Measurements from ENCODE around the gene CDC25B. TPM values are rescaled to one million over a fixed set of nuclear protein-coding genes. Genes with fewer than 3 reads are reported as not detected.
A peak's percentile ranks its signal among the peaks of the same experiment; 100 is the strongest.

Gene CDC25B
- total and polyA plus RNA-seq, 2 of the 8 experiments (the other 6 are each of a cell fraction or from before 2014, with no cell fraction given): 21.7 to 31.2 TPM

GRCh38 chr20:3781153-3781910 is 14.8 kb upstream of the CDC25B start, which contains the start of gene SPEF1:
Gene SPEF1, minus strand, starts transcription at chr20:3781448. Its CDS starts 161 bp downstream, at chr20:3781287.
- no peak within 1 kb of the TSS for H4K5ac ChIP-seq (ENCODE audit: insufficient read length, low read depth, low read length)
- no peak within 1 kb of the TSS for H4K8ac ChIP-seq (ENCODE audit: extremely low read depth, insufficient read depth, low read length)
- no peak within 1 kb of the TSS for H3K18ac ChIP-seq (ENCODE audit: extremely low read depth, low read length)
- H3K27ac ChIP-seq (ENCODE audit: low read depth, low read length): no peak within 1 kb of the TSS
- no peak within 1 kb of the TSS for H2BK20ac ChIP-seq (ENCODE audit: low read length)
- no peak within 1 kb of the TSS for H3K56ac ChIP-seq (replicated peaks; ENCODE audit: insufficient read length, low read depth, low read length)
- 23% methylated on average over 24 of the region's 28 CpGs; no CpG with 5 or more reads in 1 of the 2 experiments for WGBS, 2 experiments (ENCODE audit: extremely low coverage in 1 of 2, insufficient coverage in 1 of 2, insufficient read length in 1 of 2, insufficient replicate concordance in 2 of 2, low coverage in 1 of 2, low lambda C conversion rate in 2 of 2, missing lambda C conversion rate in 1 of 2)
- no peak within 1 kb of the TSS for H2BK120ac ChIP-seq (replicated peaks; ENCODE audit: low read depth, low read length)
- no peak within 1 kb of the TSS for H2AK5ac ChIP-seq (ENCODE audit: low read depth, low read length)
- H3K27me3 ChIP-seq (replicated peaks in 1 of 4; ENCODE audit: control insufficient read depth in 3 of 4, extremely low read depth in 1 of 4, insufficient read depth in 3 of 4, low read length in 3 of 4): peaks cover 0 to 30% (median 26%) of the 10 kb centered on the region in 4 experiments; a peak in 6 of 7 replicates
- H3K9me3 ChIP-seq (ENCODE audit: insufficient read depth in 2 of 2, low read depth in 1 of 2, low read length in 1 of 2): no peaks in the 10 kb centered on the region
- no peak within 1 kb of the TSS for H3K4ac ChIP-seq (replicated peaks; ENCODE audit: insufficient read length, low read depth, low read length)
- peaks cover 0 to 23% (median 15%) of the 10 kb centered on the region in 4 experiments; a peak in 6 of 7 replicates for H3K4me1 ChIP-seq (replicated peaks in 1 of 4; ENCODE audit: control insufficient read depth in 3 of 4, insufficient read depth in 4 of 4, low read length in 3 of 4)
- POLR2A ChIA-PET (ENCODE audit: partially characterized antibody): interaction anchor here (0.7 to 1.8 kb wide), 6 partner anchors 15 to 48 kb away, joined by 3 to 7 read pairs (median 4); partner anchors contain the start of genes AP5S1 and CDC25B
- peaks cover 0 to 5% (median 0%) of the 10 kb centered on the region in 4 experiments; a peak in 2 of 8 replicates for H3K36me3 ChIP-seq (ENCODE audit: control insufficient read depth in 2 of 4, insufficient read depth in 4 of 4, low read length in 3 of 4)
- CTCF ChIA-PET (ENCODE audit: partially characterized antibody): interaction anchor here (0.6 to 9.5 kb wide), 16 partner anchors 10 to 303 kb away, joined by 3 to 128 read pairs (median 4); partner anchors contain the start of genes AP5S1 and HSPA12B
- H2BK12ac ChIP-seq (ENCODE audit: low read depth, low read length): no peak within 1 kb of the TSS
- no peak within 1 kb of the TSS for H2AFZ ChIP-seq (ENCODE audit: low read length)
- no peak within 1 kb of the TSS for H2BK5ac ChIP-seq (ENCODE audit: low read depth, low read length)
- H3K79me1 ChIP-seq (ENCODE audit: low read depth, low read length): peaks cover 11% of the 10 kb centered on the region
- no peak within 1 kb of the TSS for H3K23ac ChIP-seq (ENCODE audit: insufficient read length)
- H3K9ac ChIP-seq (replicated peaks in 1 of 4; ENCODE audit: extremely low read depth in 1 of 4, low read depth in 3 of 4, low read length in 3 of 4): no peak within 1 kb of the TSS
- H4K20me1 ChIP-seq (replicated peaks in 1 of 2; ENCODE audit: control insufficient read depth in 1 of 2, insufficient read depth in 2 of 2, low read length in 2 of 2): peaks cover 7 to 11% of the 10 kb centered on the region in 2 experiments
- H2BK15ac ChIP-seq (ENCODE audit: low read length): 0 out of 2 replicates have a peak within 1 kb of the TSS, but pooled peaks have one; percentile 81
- peak; percentile 99 for FAIRE-seq
- peak within 1 kb of the TSS; percentile 54 to 92 for H3K4me2 ChIP-seq (ENCODE audit: insufficient read depth in 1 of 2, low read depth in 2 of 2, low read length in 2 of 2)
- no peak within 1 kb of the TSS for H3K14ac ChIP-seq (ENCODE audit: insufficient read length)
- peaks cover 0 to 10% of the 10 kb centered on the region in 2 experiments; a peak in 1 of 4 replicates for H3K79me2 ChIP-seq (ENCODE audit: control insufficient read depth in 1 of 2, insufficient read depth in 2 of 2, low read length in 2 of 2)
- no peak within 1 kb of the TSS for H4K91ac ChIP-seq (replicated peaks; ENCODE audit: insufficient read length, low read length)
- DNase-seq (ENCODE audit: low read depth in 1 of 2, low spot score in 2 of 2): peak; percentile 81 to 84
- peaks cover 20% of the 10 kb centered on the region; the same call in 1 of the 2 replicates for H3K23me2 ChIP-seq (ENCODE audit: low read depth, low read length)
- H3K4me3 ChIP-seq (ENCODE audit: extremely low read depth in 1 of 4, insufficient read depth in 2 of 4, low read depth in 3 of 4, low read length in 4 of 4): peak within 1 kb of the TSS; percentile 6 to 53 (median 43); a peak in 7 of 8 replicates
- TF ChIP-seq SRF (IDR thresholded peaks at IDR 0.05; ENCODE audit: low read depth, low read length) (no peak), MAX (IDR thresholded peaks at IDR 0.05) (peak; percentile 25; the same call in 1 of the 2 replicates), CEBPB (IDR thresholded peaks at IDR 0.05; ENCODE audit: low read depth, low read length) (no peak), RFX5 (IDR thresholded peaks at IDR 0.05; ENCODE audit: borderline replicate concordance, low read depth, low read length) (no peak), CTCF (IDR thresholded peaks at IDR 0.05; ENCODE audit: control extremely low read depth in 1 of 3, insufficient read depth in 1 of 3, low read depth in 1 of 3, low read length in 3 of 3) (peak; percentile 41 to 71 (median 59); a peak in 3 of 4 replicates), MAFK (IDR thresholded peaks at IDR 0.05; ENCODE audit: low read depth, low read length) (no peak), CTBP2 (IDR thresholded peaks at IDR 0.05; ENCODE audit: borderline replicate concordance, insufficient read depth, insufficient read length, low read length) (no peak), SIRT6 (IDR thresholded peaks at IDR 0.05; ENCODE audit: low read length) (no peak)

Measured in H1 (cell line).